Gastroesophageal sphincter (tissue), 4 donors: ENCODE data around the gene RABL6. TPM values are rescaled to one million over a fixed set of nuclear protein-coding genes. Genes with fewer than 3 reads are reported as not detected.

Source experiments
- ATAC-seq: fragments of 150-250 bp; one replicate; pipeline ENCODE4 v1.9.1; 2016; ENCODE audit warnings: mild to moderate bottlenecking, moderate library complexity
- H3K27ac ChIP-seq, 4 donors: fragments of 200-600 bp; sonication (generic) in 3 of 4; 1 replicate in 3 of 4; 2 replicates in 1 of 4; pipeline ENCODE4 v1.5.1; 2016 to 2019
- H3K27me3 ChIP-seq: fragments of 200-600 bp; sonication (generic); one replicate; pipeline ENCODE4 v1.5.1; 2019
- H3K36me3 ChIP-seq, 2 donors: fragments of 200-600 bp; sonication (generic); one replicate each; pipeline ENCODE4 v1.5.1; 2019; ENCODE audit warnings: control low read depth in 1 of 2
- H3K4me1 ChIP-seq, 3 donors: fragments of 200-600 bp; sonication (generic); 1 replicate in 2 of 3; 2 replicates in 1 of 3; pipeline ENCODE4 v1.5.1; 2016 to 2019; ENCODE audit warnings: control low read depth in 2 of 3
- H3K4me3 ChIP-seq, 2 donors: fragments of 200-600 bp; sonication (generic); one replicate each; pipeline ENCODE4 v1.5.1; 2019; ENCODE audit warnings: mild to moderate bottlenecking in 1 of 2, moderate library complexity in 1 of 2
- H3K9me3 ChIP-seq, 3 donors: fragments of 200-600 bp; sonication (generic); one replicate each; pipeline ENCODE4 v1.5.1; 2017 to 2019; ENCODE audit warnings: control low read depth in 2 of 3
- CTCF ChIP-seq, 4 experiments: fragments of 200-600 bp in 2 of 4; fragments of 450-650 bp in 2 of 4; sonication (generic) in 1 of 4; IDR thresholded peaks; one replicate each; pipeline ENCODE4 v1.5.1; 2017 to 2019; ENCODE audit warnings: antibody characterized with exemption in 4 of 4, mild to moderate bottlenecking in 2 of 4, moderate library complexity in 2 of 4
- EP300 ChIP-seq: sonication (generic); formaldehyde crosslinking; IDR thresholded peaks from one replicate; pipeline ENCODE4 v1.6.1; 2017; ENCODE audit warnings: antibody characterized with exemption, mild to moderate bottlenecking
- POLR2A ChIP-seq, 2 donors: fragments of 450-650 bp; IDR thresholded peaks; one replicate each; pipeline ENCODE4 v1.6.1; 2017; ENCODE audit warnings: antibody characterized with exemption in 2 of 2, mild to moderate bottlenecking in 2 of 2, moderate library complexity in 1 of 2
- POLR2AphosphoS5 ChIP-seq: sonication (generic); formaldehyde crosslinking; IDR thresholded peaks from one replicate; pipeline ENCODE4 v1.6.1; 2017; ENCODE audit warnings: antibody characterized with exemption
- WGBS, 2 donors: methylation state at CpG; one replicate each; pipeline ENCODE4 v1.1.5; 2018; ENCODE audit warnings: low coverage in 1 of 2; 5-methylcytosine and 5-hydroxymethylcytosine counted together
- total RNA-seq, 4 donors: library from RNA; depleted of rRNA; stranded (reverse); fragments of >200 nt; gene quantifications; one replicate each; pipeline ENCODE4 v1.1.0, GENCODE V29; 2016

RABL6 gene
- total RNA-seq, 4 donors from 2014 or later, result 54.8 to 109 (median 71.2) TPM

GRCh38 chr9:136803551-136804508, 3.9 kb upstream of the RABL6 start:
- Histone ChIP-seq H3K9me3 (no peaks in the 10 kb centered on the region), H3K4me1 (peaks cover 0 to 48% (median 27%) of the 10 kb centered on the region in 3 donors), H3K27me3 (peaks cover 39% of the 10 kb centered on the region), H3K36me3 (peaks cover 0 to 19% of the 10 kb centered on the region in 2 donors), H3K4me3 (no peak overlapping the region), H3K27ac (no peak overlapping the region)
- TF ChIP-seq CTCF (IDR thresholded peaks at IDR 0.05) (no peak), POLR2A (IDR thresholded peaks at IDR 0.05) (no peak), POLR2AphosphoS5 (no peak), EP300 (no peak)
- WGBS, 2 donors, result 91 to 94% methylated on average over 12 to 15 of the region's 22 CpGs
- ATAC-seq, result no peak

- ATAC-seq, result no peak
- Histone ChIP-seq H3K4me3 (no peak overlapping the region), H3K9me3 (no peaks in the 10 kb centered on the region), H3K36me3 (peaks cover 0 to 19% of the 10 kb centered on the region in 2 donors), H3K27me3 (peaks cover 31% of the 10 kb centered on the region), H3K4me1 (peaks cover 0 to 48% (median 33%) of the 10 kb centered on the region in 3 donors), H3K27ac (no peak overlapping the region)
- whole genome bisulfite sequencing, 2 donors, result 100% methylated on average over 4 of the region's 20 CpGs; no CpG with 5 or more reads in 1 of the 2 donors
- TF ChIP-seq POLR2A (IDR thresholded peaks at IDR 0.05), result no peak
- TF ChIP-seq CTCF (IDR thresholded peaks at IDR 0.05), result no peak
- no peak for TF ChIP-seq POLR2AphosphoS5
- TF ChIP-seq EP300, result no peak
These were observed 3.1 kb upstream of the RABL6 start for GRCh38 chr9:136804509-136805206.

GRCh38 chr9:136805207-136805740, 2.5 kb upstream of the RABL6 start:
- Histone ChIP-seq H3K9me3 (no peaks in the 10 kb centered on the region), H3K27ac (no peak overlapping the region), H3K4me3 (no peak overlapping the region), H3K4me1 (peaks cover 0 to 48% (median 32%) of the 10 kb centered on the region in 3 donors), H3K27me3 (peaks cover 24% of the 10 kb centered on the region), H3K36me3 (peaks cover 0 to 22% of the 10 kb centered on the region in 2 donors)
- TF ChIP-seq POLR2AphosphoS5, result no peak
- TF ChIP-seq POLR2A (IDR thresholded peaks at IDR 0.05), result no peak
- no peak for TF ChIP-seq CTCF (IDR thresholded peaks at IDR 0.05)
- TF ChIP-seq EP300, result no peak
- WGBS, 2 donors, result 73 to 80% methylated on average over 1 to 3 of the region's 12 CpGs
- ATAC-seq, result no peak

GRCh38 chr9:136806067-136806466, 1.7 kb upstream of the RABL6 start:
- H3K9me3 ChIP-seq, result no peaks in the 10 kb centered on the region
- H3K27ac ChIP-seq, result no peak overlapping the region
- no peak overlapping the region for H3K4me3 ChIP-seq
- H3K27me3 ChIP-seq, result peaks cover 16% of the 10 kb centered on the region
- no peak for ATAC-seq
- peaks cover 0 to 48% (median 25%) of the 10 kb centered on the region in 3 donors for H3K4me1 ChIP-seq
- no CpG with 5 or more reads among the region's 10 CpGs for WGBS, 2 donors
- TF ChIP-seq CTCF (IDR thresholded peaks at IDR 0.05) (no peak), POLR2AphosphoS5 (no peak), EP300 (no peak), POLR2A (IDR thresholded peaks at IDR 0.05) (no peak)
- peaks cover 0 to 30% of the 10 kb centered on the region in 2 donors for H3K36me3 ChIP-seq
